ENCODE measurements around the gene ATE1.

Gene ATE1

DNA sequence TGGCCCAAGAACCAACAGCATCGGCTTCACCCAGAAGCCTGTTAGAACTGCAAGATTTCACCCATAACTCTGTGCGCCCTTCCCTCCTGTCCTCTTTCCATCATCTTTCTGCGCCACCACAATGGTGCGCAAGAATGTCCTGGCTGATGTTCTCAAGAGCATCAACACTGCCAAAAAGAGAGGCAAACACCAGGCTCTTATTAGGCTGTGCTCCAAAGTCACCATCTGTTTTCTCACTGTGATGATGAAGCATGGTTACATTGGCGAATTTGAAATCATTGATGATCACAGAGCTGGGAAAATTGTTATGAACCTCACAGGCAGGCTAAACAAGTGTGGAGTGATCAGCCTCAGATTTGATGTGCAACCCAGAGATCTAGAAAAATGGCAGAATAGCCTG is 214.3 kb downstream of the ATE1 start:
- no peak overlapping the region for H2AFZ ChIP-seq (ENCODE audit: low read depth, low read length)
- no peak overlapping the region for H3K27ac ChIP-seq (ENCODE audit: low read length)
- no peaks in the 10 kb centered on the region for H3K36me3 ChIP-seq (replicated peaks; ENCODE audit: low read depth, low read length)
- H3K9me3 ChIP-seq (ENCODE audit: insufficient read depth, low read length): no peaks in the 10 kb centered on the region
- no peaks in the 10 kb centered on the region for H4K20me1 ChIP-seq (ENCODE audit: insufficient read depth, low read length)
- H3K79me2 ChIP-seq (ENCODE audit: low read length): no peaks in the 10 kb centered on the region
- no peak overlapping the region for H3K9ac ChIP-seq (ENCODE audit: low read length)
- H3K4me3 ChIP-seq (ENCODE audit: low read length): no peak overlapping the region
- TF ChIP-seq, protein P1, sequence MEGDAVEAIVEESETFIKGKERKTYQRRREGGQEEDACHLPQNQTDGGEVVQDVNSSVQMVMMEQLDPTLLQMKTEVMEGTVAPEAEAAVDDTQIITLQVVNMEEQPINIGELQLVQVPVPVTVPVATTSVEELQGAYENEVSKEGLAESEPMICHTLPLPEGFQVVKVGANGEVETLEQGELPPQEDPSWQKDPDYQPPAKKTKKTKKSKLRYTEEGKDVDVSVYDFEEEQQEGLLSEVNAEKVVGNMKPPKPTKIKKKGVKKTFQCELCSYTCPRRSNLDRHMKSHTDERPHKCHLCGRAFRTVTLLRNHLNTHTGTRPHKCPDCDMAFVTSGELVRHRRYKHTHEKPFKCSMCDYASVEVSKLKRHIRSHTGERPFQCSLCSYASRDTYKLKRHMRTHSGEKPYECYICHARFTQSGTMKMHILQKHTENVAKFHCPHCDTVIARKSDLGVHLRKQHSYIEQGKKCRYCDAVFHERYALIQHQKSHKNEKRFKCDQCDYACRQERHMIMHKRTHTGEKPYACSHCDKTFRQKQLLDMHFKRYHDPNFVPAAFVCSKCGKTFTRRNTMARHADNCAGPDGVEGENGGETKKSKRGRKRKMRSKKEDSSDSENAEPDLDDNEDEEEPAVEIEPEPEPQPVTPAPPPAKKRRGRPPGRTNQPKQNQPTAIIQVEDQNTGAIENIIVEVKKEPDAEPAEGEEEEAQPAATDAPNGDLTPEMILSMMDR (IDR thresholded peaks at IDR 0.05; ENCODE audit: low read depth, low read length): no peak
- TF ChIP-seq EZH2phosphoT487 (IDR thresholded peaks at IDR 0.05; ENCODE audit: low read depth): no peak
- H3K4me2 ChIP-seq (ENCODE audit: low read length): no peak overlapping the region
- H3K4me1 ChIP-seq (ENCODE audit: low read length): no peaks in the 10 kb centered on the region
- H3K27me3 ChIP-seq (ENCODE audit: low read depth, low read length): no peaks in the 10 kb centered on the region; the same call in 1 of the 2 replicates

DNA sequence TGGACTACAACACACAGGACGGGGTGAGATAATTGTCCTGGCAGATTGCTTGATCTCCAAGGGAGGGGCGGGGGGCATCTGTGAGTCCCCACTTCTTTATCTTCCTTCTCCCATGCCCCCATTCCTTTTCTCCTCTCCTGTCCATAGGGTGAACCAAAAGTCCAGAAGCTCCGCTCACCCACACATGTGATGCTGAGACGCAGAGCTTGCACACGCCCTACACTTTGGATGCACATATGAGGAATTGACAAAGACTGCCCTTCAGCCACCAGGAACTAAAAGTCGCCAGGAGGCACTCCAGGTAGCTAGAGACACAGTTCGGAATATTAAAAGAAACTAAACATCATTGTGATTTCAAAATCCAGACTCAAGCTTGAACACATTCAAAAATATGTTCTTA is 216.9 kb downstream of the ATE1 start:
- Histone ChIP-seq H3K27me3 (ENCODE audit: low read depth, low read length) (no peaks in the 10 kb centered on the region; the same call in 1 of the 2 replicates), H3K27ac (ENCODE audit: low read length) (no peak overlapping the region)
- no peak for TF ChIP-seq EZH2phosphoT487 (IDR thresholded peaks at IDR 0.05; ENCODE audit: low read depth)
- TF ChIP-seq, protein P1 (IDR thresholded peaks at IDR 0.05; ENCODE audit: low read depth, low read length): no peak

DNA sequence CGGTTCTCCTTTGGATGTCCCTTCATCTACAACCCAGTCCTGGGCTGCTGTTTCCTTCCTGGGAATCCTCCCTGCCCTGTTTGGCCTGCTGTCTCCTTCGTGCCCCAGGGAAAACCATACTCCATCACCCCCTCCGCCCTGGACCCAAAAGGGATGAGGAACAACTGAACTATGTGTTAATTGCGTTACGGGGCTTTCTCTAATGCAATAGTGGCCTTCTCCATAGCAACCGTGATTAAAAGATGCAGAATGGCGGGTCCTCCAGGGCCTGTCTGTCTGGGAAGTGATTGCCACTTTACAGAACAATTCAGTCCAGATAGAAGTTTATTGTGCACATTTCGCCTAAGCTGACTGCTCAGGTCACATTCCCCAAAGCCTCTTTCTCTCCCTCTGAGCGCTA is 217.6 kb downstream of the ATE1 start:
- no peak overlapping the region for H3K4me2 ChIP-seq (ENCODE audit: low read length)
- no peak overlapping the region for H2AFZ ChIP-seq (ENCODE audit: low read depth, low read length)
- H3K27me3 ChIP-seq (ENCODE audit: low read depth, low read length): no peaks in the 10 kb centered on the region; the same call in 1 of the 2 replicates
- no peak overlapping the region for H3K9ac ChIP-seq (ENCODE audit: low read length)
- H3K79me2 ChIP-seq (ENCODE audit: low read length): no peaks in the 10 kb centered on the region
- H3K9me3 ChIP-seq (ENCODE audit: insufficient read depth, low read length): no peaks in the 10 kb centered on the region
- no peak overlapping the region for H3K27ac ChIP-seq (ENCODE audit: low read length)
- no peaks in the 10 kb centered on the region for H4K20me1 ChIP-seq (ENCODE audit: insufficient read depth, low read length)
- no peak overlapping the region for H3K4me3 ChIP-seq (ENCODE audit: low read length)
- TF ChIP-seq EZH2phosphoT487 (IDR thresholded peaks at IDR 0.05; ENCODE audit: low read depth): no peak
- TF ChIP-seq, protein P1 (IDR thresholded peaks at IDR 0.05; ENCODE audit: low read depth, low read length): no peak
- H3K36me3 ChIP-seq (replicated peaks; ENCODE audit: low read depth, low read length): no peaks in the 10 kb centered on the region
- H3K4me1 ChIP-seq (ENCODE audit: low read length): no peaks in the 10 kb centered on the region

More for the DNA sequence above, 216.9 kb downstream of the ATE1 start:
- no peaks in the 10 kb centered on the region for H3K36me3 ChIP-seq (replicated peaks; ENCODE audit: low read depth, low read length)
- no peaks in the 10 kb centered on the region for H3K4me1 ChIP-seq (ENCODE audit: low read length)
- no peaks in the 10 kb centered on the region for H3K9me3 ChIP-seq (ENCODE audit: insufficient read depth, low read length)
- no peaks in the 10 kb centered on the region for H3K79me2 ChIP-seq (ENCODE audit: low read length)
- no peak overlapping the region for H2AFZ ChIP-seq (ENCODE audit: low read depth, low read length)
- H3K4me2 ChIP-seq (ENCODE audit: low read length): no peak overlapping the region
- H3K9ac ChIP-seq (ENCODE audit: low read length): no peak overlapping the region
- no peak overlapping the region for H3K4me3 ChIP-seq (ENCODE audit: low read length)
- H4K20me1 ChIP-seq (ENCODE audit: insufficient read depth, low read length): no peaks in the 10 kb centered on the region

DNA sequence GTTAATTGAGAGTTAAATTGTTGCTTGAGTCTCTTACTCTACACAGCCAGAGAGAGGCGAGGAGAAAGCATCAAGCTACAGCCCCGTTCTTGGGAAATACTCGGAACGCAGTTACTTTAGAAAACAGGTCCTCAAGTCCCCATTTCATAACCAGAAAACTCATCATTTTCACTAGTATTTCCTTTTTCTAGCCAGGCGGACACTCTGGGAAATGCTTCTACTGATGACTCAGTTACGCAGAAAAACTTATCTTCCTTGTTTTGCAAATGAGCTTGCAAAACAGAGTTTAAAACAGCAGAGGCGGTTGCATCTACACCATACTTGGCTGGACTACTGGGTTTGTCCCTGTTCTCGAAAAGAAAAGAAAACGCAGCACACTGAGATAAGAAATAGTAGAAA is 218.2 kb downstream of the ATE1 start:
- H3K27ac ChIP-seq (ENCODE audit: low read length): no peak overlapping the region
- H3K27me3 ChIP-seq (ENCODE audit: low read depth, low read length): no peaks in the 10 kb centered on the region; the same call in 1 of the 2 replicates
- no peak overlapping the region for H3K9ac ChIP-seq (ENCODE audit: low read length)
- no peak overlapping the region for H2AFZ ChIP-seq (ENCODE audit: low read depth, low read length)
- H4K20me1 ChIP-seq (ENCODE audit: insufficient read depth, low read length): no peaks in the 10 kb centered on the region
- no peak overlapping the region for H3K4me3 ChIP-seq (ENCODE audit: low read length)
- H3K4me2 ChIP-seq (ENCODE audit: low read length): no peak overlapping the region
- H3K36me3 ChIP-seq (replicated peaks; ENCODE audit: low read depth, low read length): no peaks in the 10 kb centered on the region
- H3K9me3 ChIP-seq (ENCODE audit: insufficient read depth, low read length): no peaks in the 10 kb centered on the region
- TF ChIP-seq, protein P1 (IDR thresholded peaks at IDR 0.05; ENCODE audit: low read depth, low read length): no peak
- TF ChIP-seq EZH2phosphoT487 (IDR thresholded peaks at IDR 0.05; ENCODE audit: low read depth): no peak
- no peaks in the 10 kb centered on the region for H3K79me2 ChIP-seq (ENCODE audit: low read length)
- no peaks in the 10 kb centered on the region for H3K4me1 ChIP-seq (ENCODE audit: low read length)
